Measurements from ENCODE around the gene VIM. TPM values are rescaled to one million over a fixed set of nuclear protein-coding genes. Genes with fewer than 3 reads are reported as not detected.

VIM gene
- total RNA-seq, 1 donor from 2014 or later: 6,230 TPM

DNA sequence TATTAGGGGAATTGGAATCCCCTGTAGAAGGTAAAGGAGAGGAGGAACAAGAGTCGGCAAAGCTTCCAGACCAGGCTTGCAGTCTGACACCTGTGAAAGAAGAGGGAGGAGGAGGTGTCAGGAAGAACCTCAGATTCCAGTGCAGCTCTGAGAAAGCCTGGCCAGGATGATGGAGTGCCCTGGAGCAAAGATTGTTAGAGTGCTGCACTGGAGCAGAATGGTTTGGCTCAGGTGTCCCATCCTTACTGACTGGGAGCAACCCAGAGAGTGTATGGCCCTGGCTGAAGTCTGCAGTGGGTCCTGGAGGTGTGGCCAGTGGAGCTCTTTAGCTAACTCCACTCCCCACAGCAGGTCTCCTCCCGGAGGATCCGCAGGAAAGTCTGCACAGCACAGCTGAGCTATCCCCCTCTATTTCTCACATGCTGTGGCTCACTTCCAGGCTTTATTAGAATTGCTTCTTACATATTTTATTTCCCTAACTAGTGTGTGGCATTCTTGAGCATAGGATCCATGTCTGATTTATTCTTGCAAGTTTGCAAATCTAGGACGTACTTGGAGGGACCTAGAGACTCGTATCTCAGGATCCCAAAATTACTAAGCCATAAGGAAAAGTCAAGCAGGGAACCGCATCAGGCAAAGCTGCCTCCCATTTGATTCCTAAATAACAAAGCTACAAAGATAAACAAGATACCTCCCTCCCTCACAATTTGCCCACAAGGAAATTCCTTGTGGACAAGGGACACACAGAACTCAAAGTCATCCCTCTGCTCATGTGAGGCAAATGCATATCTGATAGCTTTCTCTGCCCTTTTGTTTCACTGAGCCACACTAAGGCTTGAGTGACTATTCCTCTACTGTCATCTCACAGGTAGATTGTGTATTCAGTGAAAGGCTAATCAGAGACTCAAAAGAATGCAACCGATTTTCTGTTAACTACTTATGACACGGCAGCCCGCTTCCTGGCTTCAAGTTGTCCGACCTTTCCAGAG, 58.8 kb downstream of the VIM start:
- intact Hi-C loops (cut with DNase I): no loop called here
- no peak overlapping the region for H3K27ac ChIP-seq
- no peaks in the 10 kb centered on the region for H3K4me1 ChIP-seq
- H3K27me3 ChIP-seq: no peaks in the 10 kb centered on the region
- no peaks in the 10 kb centered on the region for H3K36me3 ChIP-seq
- TF ChIP-seq, protein P1, sequence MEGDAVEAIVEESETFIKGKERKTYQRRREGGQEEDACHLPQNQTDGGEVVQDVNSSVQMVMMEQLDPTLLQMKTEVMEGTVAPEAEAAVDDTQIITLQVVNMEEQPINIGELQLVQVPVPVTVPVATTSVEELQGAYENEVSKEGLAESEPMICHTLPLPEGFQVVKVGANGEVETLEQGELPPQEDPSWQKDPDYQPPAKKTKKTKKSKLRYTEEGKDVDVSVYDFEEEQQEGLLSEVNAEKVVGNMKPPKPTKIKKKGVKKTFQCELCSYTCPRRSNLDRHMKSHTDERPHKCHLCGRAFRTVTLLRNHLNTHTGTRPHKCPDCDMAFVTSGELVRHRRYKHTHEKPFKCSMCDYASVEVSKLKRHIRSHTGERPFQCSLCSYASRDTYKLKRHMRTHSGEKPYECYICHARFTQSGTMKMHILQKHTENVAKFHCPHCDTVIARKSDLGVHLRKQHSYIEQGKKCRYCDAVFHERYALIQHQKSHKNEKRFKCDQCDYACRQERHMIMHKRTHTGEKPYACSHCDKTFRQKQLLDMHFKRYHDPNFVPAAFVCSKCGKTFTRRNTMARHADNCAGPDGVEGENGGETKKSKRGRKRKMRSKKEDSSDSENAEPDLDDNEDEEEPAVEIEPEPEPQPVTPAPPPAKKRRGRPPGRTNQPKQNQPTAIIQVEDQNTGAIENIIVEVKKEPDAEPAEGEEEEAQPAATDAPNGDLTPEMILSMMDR (IDR thresholded peaks at IDR 0.05): no peak
- H3K9me3 ChIP-seq: no peaks in the 10 kb centered on the region
- DNase-seq (ENCODE audit: low spot score in 2 of 2): no peak
- H3K4me3 ChIP-seq: no peak overlapping the region

Other genes starting within 250 kb of the VIM start
- gene CUBN, start 98.4 kb upstream of the VIM start, total RNA-seq: 6.8 TPM
- 5.7 TPM for gene TRDMT1, start 26.6 kb upstream of the VIM start, total RNA-seq
- not detected for gene ST8SIA6, start 226.4 kb downstream of the VIM start, total RNA-seq

Measured in ascending aorta (tissue), 2 donors.